Endothelial cell of umbilical vein (primary cell): ENCODE measurements around the gene NODAL. TPM values are rescaled to one million over a fixed set of nuclear protein-coding genes. Genes with fewer than 3 reads are reported as not detected.

ENCODE experiments used
- BruUV-seq: library from RNA; stranded (reverse); fragments of 400-500 nt; replicated peaks from 2 replicates; lab custom pipeline; 2021; lab: Mats Ljungman, UMichigan
- CTCF ChIA-PET: fragments of 300-600, 350-600 bp; sonication (Branson Sonifier 250); formaldehyde crosslinking; loops from one replicate; lab custom pipeline; 2021; ENCODE audit warnings: antibody characterized with exemption, inconsistent platforms; lab: Charles Lee
- POLR2A ChIA-PET: fragments of 300-600, 350-600 bp; sonication (Branson Sonifier 250); formaldehyde crosslinking; loops from one replicate; lab custom pipeline; 2021; ENCODE audit warnings: antibody characterized with exemption, inconsistent platforms; lab: Charles Lee
- DNase-seq: peaks from one replicate; pipeline ENCODE4 v3.0.0-alpha.2; 2011; ENCODE audit warnings: low read depth, low spot score
- FAIRE-seq: peaks from 2 replicates; lab custom pipeline; 2011; peaks lifted over from hg19 to GRCh38; lab: Jason Lieb, UNC
- H2AFZ ChIP-seq: 2 replicates; pipeline ENCODE4 v1.6.0; 2012; ENCODE audit warnings: low read depth, low read length, control low read depth, inconsistent platforms
- H3K27ac ChIP-seq: 2 replicates; pipeline ENCODE4 v1.5.1; 2011; ENCODE audit warnings: low read depth, mild to moderate bottlenecking, control low read depth, low read length, moderate library complexity; ENCODE audit not compliant: insufficient read depth
- H3K27me3 ChIP-seq, 2 experiments: 2 replicates each; pipeline versions ENCODE4 v1.6.0 to v1.6.1; 2011; ENCODE audit warnings: low read length in 2 of 2, mixed read lengths in 1 of 2; ENCODE audit not compliant: control insufficient read depth in 2 of 2, insufficient read depth in 2 of 2
- H3K36me3 ChIP-seq, 2 experiments: 2 replicates in 1 of 2; 3 replicates in 1 of 2; pipeline ENCODE4 v1.5.1; 2011; ENCODE audit warnings: low read length in 2 of 2, mild to moderate bottlenecking in 1 of 2, moderate library complexity in 1 of 2; ENCODE audit not compliant: control insufficient read depth in 2 of 2, insufficient read depth in 2 of 2; ENCODE audit errors: extremely low read depth in 1 of 2
- H3K4me1 ChIP-seq: 3 replicates; pipeline ENCODE4 v1.5.1; 2011; ENCODE audit warnings: mild to moderate bottlenecking, low read length; ENCODE audit not compliant: control insufficient read depth, insufficient read depth; ENCODE audit errors: extremely low read depth
- H3K4me2 ChIP-seq: 2 replicates; pipeline ENCODE4 v1.6.1; 2011; ENCODE audit warnings: low read length, control low read depth, mixed read lengths; ENCODE audit not compliant: insufficient read depth
- H3K4me3 ChIP-seq, 3 experiments: fragments of 200-600 bp in 1 of 3; sonication (generic), shearing (Covaris generic) in 1 of 3; replicated peaks in 1 of 3; 2 replicates each; pipeline ENCODE4 v1.5.1; 2011 to 2016; ENCODE audit warnings: control low read depth in 3 of 3, low read length in 3 of 3, mild to moderate bottlenecking in 2 of 3, inconsistent platforms in 1 of 3, low read depth in 1 of 3, moderate library complexity in 1 of 3; ENCODE audit not compliant: insufficient read depth in 1 of 3
- H3K79me2 ChIP-seq: 2 replicates; pipeline ENCODE4 v1.6.0; 2012; ENCODE audit warnings: low read length, inconsistent platforms; ENCODE audit not compliant: control insufficient read depth, insufficient read depth
- H3K9ac ChIP-seq: replicated peaks from 2 replicates; pipeline ENCODE3; 2011; ENCODE audit warnings: low read length, control low read depth; ENCODE audit not compliant: insufficient read depth; ENCODE audit errors: extremely low read depth
- H3K9me1 ChIP-seq: replicated peaks from 3 replicates; pipeline ENCODE4 v1.6.0; 2011; ENCODE audit warnings: mild to moderate bottlenecking, low read length; ENCODE audit not compliant: control insufficient read depth, insufficient read depth; ENCODE audit errors: extremely low read depth
- H3K9me3 ChIP-seq: replicated peaks from 2 replicates; pipeline ENCODE4 v1.5.1; 2012; ENCODE audit warnings: low read length, inconsistent platforms; ENCODE audit not compliant: control insufficient read depth, insufficient read depth
- H4K20me1 ChIP-seq: replicated peaks from 2 replicates; pipeline ENCODE3; 2011; ENCODE audit warnings: mild to moderate bottlenecking, low read length; ENCODE audit not compliant: control insufficient read depth, insufficient read depth; ENCODE audit errors: extremely low read depth
- EZH2 ChIP-seq: IDR thresholded peaks from 2 replicates; pipeline ENCODE4 v1.6.1; 2012; ENCODE audit warnings: borderline replicate concordance, low read depth, mild to moderate bottlenecking, moderate library complexity, low read length, inconsistent platforms; ENCODE audit not compliant: severe bottlenecking
- FOS ChIP-seq: IDR thresholded peaks from 2 replicates; pipeline ENCODE4 v1.6.1; 2011; ENCODE audit warnings: mild to moderate bottlenecking, low read length, moderate library complexity, borderline replicate concordance; ENCODE audit not compliant: insufficient read depth
- GATA2 ChIP-seq: IDR thresholded peaks from 2 replicates; pipeline ENCODE4 v1.7.0; 2011; ENCODE audit warnings: low read depth, mild to moderate bottlenecking, moderate library complexity, mixed read lengths, low read length; ENCODE audit not compliant: insufficient read length, insufficient read depth
- JUN ChIP-seq: IDR thresholded peaks from 2 replicates; pipeline ENCODE4 v1.6.1; 2011; ENCODE audit warnings: borderline replicate concordance, low read depth; ENCODE audit not compliant: insufficient read length, insufficient read depth
- MYC ChIP-seq: IDR thresholded peaks from one replicate; pipeline ENCODE4 v1.6.1; 2011; ENCODE audit warnings: mild to moderate bottlenecking, low read depth, low read length
- POLR2A ChIP-seq: IDR thresholded peaks from 2 replicates; pipeline ENCODE4 v1.6.1; 2012; ENCODE audit warnings: low read depth, mild to moderate bottlenecking, control low read depth, low read length
- POLR2AphosphoS5 ChIP-seq: IDR thresholded peaks from 2 replicates; pipeline ENCODE4 v1.6.1; 2012; ENCODE audit warnings: low read depth, mild to moderate bottlenecking, control low read depth, low read length, moderate library complexity; ENCODE audit not compliant: insufficient read depth
- dilution Hi-C: fragments of 300-500 bp; cut with MboI; formaldehyde crosslinking; loops from one replicate; pipeline ENCODE4 v1.15.0; 2019; ENCODE audit warnings: low sequenced_read_pairs; ENCODE audit not compliant: extremely low pct_ligation_motif_present
- intact Hi-C: fragments of 100-400 bp; cut with micrococcal nuclease; formaldehyde crosslinking; loops from one replicate; pipeline ENCODE4 v1.10.0; 2022
- polyA plus RNA-seq, 4 experiments: library from polyadenylated mRNA; depleted of rRNA in 3 of 4; stranded (reverse) in 3 of 4; unstranded in 1 of 4; fragments of >200 nt; gene quantifications; 2 replicates each; pipeline versions ENCODE4 v1.2.1 to v1.2.3, GENCODE V29; 2011 to 2012; ENCODE audit warnings: missing spikeins in 1 of 4
- total RNA-seq: library from RNA; stranded (reverse); gene quantifications from 2 replicates; pipeline ENCODE4 v1.2.3, GENCODE V29; 2021
- TF ChIP-seq, protein P1 (sequence below), 2 donors: IDR thresholded peaks; 1 replicate in 1 of 2; 2 replicates in 1 of 2; pipeline ENCODE4 v1.5.1; 2011; ENCODE audit warnings: low read length in 2 of 2, mild to moderate bottlenecking in 2 of 2, moderate library complexity in 2 of 2, control low read depth in 1 of 2, inconsistent platforms in 1 of 2, low read depth in 1 of 2; ENCODE audit not compliant: insufficient read depth in 1 of 2; ENCODE audit errors: extremely low read depth in 1 of 2
- TF ChIP-seq, protein P2 (sequence below): IDR thresholded peaks from 2 replicates; pipeline ENCODE4 v1.6.1; 2011; ENCODE audit not compliant: insufficient read depth, insufficient read length

NODAL gene
- total and polyA plus RNA-seq, 2 donors (not counting 3 experiments of a cell fraction or from before 2014, with no cell fraction given): not detected

DNA sequence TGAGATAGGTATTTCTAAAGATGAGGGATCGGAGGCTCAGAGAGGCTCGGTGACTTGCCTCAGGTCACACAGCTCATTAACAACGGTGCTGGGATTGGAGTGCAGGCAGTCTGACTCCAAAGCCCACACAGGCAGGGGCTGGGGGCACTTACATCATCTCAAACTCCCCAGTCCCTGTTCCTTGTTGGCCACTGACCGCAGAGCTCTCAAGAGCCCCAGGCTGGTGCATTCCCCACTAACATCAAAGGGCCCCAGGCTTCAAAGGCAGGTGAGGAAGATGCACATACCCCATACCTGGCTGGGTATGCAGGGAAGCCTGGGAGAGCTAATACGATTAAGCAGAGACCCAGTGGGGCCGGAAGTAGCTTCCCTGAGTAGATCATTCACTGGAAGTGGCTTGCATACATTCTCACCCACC, 13.7 kb upstream of the NODAL start:
- no TSS peak for BruUV-seq
- FAIRE-seq (no peak), DNase-seq (no peak)
- H3K27ac ChIP-seq: no peak overlapping the region
- no peak overlapping the region for H2AFZ ChIP-seq
- H3K9me1 ChIP-seq: no peaks in the 10 kb centered on the region
- H3K79me2 ChIP-seq: no peaks in the 10 kb centered on the region
- H3K4me2 ChIP-seq: no peak overlapping the region
- CTCF ChIA-PET: interaction anchor here (4.7 kb wide), 1 partner anchor 234 kb away, joined by 16 read pairs; no protein-coding TSS in a partner anchor
- no peaks in the 10 kb centered on the region for H4K20me1 ChIP-seq
- H3K9me3 ChIP-seq: no peaks in the 10 kb centered on the region
- TF ChIP-seq FOS (no peak), EZH2 (no peak), GATA2 (no peak), POLR2AphosphoS5 (no peak), POLR2A (no peak), MYC (no peak), JUN (no peak)
- TF ChIP-seq, protein P1, sequence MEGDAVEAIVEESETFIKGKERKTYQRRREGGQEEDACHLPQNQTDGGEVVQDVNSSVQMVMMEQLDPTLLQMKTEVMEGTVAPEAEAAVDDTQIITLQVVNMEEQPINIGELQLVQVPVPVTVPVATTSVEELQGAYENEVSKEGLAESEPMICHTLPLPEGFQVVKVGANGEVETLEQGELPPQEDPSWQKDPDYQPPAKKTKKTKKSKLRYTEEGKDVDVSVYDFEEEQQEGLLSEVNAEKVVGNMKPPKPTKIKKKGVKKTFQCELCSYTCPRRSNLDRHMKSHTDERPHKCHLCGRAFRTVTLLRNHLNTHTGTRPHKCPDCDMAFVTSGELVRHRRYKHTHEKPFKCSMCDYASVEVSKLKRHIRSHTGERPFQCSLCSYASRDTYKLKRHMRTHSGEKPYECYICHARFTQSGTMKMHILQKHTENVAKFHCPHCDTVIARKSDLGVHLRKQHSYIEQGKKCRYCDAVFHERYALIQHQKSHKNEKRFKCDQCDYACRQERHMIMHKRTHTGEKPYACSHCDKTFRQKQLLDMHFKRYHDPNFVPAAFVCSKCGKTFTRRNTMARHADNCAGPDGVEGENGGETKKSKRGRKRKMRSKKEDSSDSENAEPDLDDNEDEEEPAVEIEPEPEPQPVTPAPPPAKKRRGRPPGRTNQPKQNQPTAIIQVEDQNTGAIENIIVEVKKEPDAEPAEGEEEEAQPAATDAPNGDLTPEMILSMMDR (IDR thresholded peaks at IDR 0.05; ENCODE audit: extremely low read depth in 1 of 2, insufficient read depth in 1 of 2, low read depth in 1 of 2, low read length in 2 of 2): no peak
- TF ChIP-seq, protein P2, sequence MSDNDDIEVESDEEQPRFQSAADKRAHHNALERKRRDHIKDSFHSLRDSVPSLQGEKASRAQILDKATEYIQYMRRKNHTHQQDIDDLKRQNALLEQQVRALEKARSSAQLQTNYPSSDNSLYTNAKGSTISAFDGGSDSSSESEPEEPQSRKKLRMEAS: no peak
- H3K27me3 ChIP-seq: peaks cover 10 to 17% of the 10 kb centered on the region in 2 experiments
- intact Hi-C loops: no loop called here
- no peaks in the 10 kb centered on the region for H3K36me3 ChIP-seq
- H3K4me1 ChIP-seq: no peaks in the 10 kb centered on the region
- H3K4me3 ChIP-seq: no peak overlapping the region
- POLR2A ChIA-PET: no interaction called here
- no peak overlapping the region for H3K9ac ChIP-seq
- dilution Hi-C loops: no loop called here
